GM23338 (cell line): ENCODE results near the gene ALDH1B1.

Experiments
- CREB1 ChIP-seq: fragments of 250-450 bp; sonication (Bioruptor Pico); IDR thresholded peaks from 2 replicates; pipeline ENCODE4 v1.5.0; 2020; ENCODE audit warnings: low read depth, mild to moderate bottlenecking, moderate library complexity
- CTCF ChIP-seq, 2 experiments: fragments of 200-600 bp in 1 of 2; sonication (generic) in 1 of 2; conservative IDR thresholded peaks; 2 replicates each; pipeline versions ENCODE4 v1.5.1 to v1.6.1; 2016 to 2017; ENCODE audit warnings: antibody characterized with exemption in 2 of 2, low read depth in 2 of 2, mild to moderate bottlenecking in 2 of 2, moderate library complexity in 1 of 2
- EZH2 ChIP-seq: fragments of 200-600 bp; sonication (generic); IDR thresholded peaks from one replicate; pipeline ENCODE4 v1.8.0; 2017; ENCODE audit warnings: antibody characterized with exemption, mild to moderate bottlenecking, low read depth; ENCODE audit not compliant: unreplicated experiment
- EZH2phosphoT487 ChIP-seq: fragments of 200-600 bp; sonication (generic); IDR thresholded peaks from one replicate; pipeline ENCODE4 v1.8.1; 2018; ENCODE audit warnings: antibody characterized with exemption; ENCODE audit not compliant: unreplicated experiment
- JUNB ChIP-seq: IDR thresholded peaks from one replicate; pipeline ENCODE4 v1.6.1; 2016; ENCODE audit warnings: antibody characterized with exemption; ENCODE audit not compliant: unreplicated experiment
- POLR2AphosphoS5 ChIP-seq: IDR thresholded peaks from 2 replicates; pipeline ENCODE4 v1.6.1; 2016; ENCODE audit warnings: antibody characterized with exemption, low read depth
- STAT1 ChIP-seq: IDR thresholded peaks from one replicate; pipeline ENCODE4 v1.6.1; 2016; ENCODE audit warnings: antibody characterized with exemption; ENCODE audit not compliant: unreplicated experiment
- ZNF114 ChIP-seq: fragments of 250-450 bp; sonication (Bioruptor Pico); IDR thresholded peaks from 2 replicates; pipeline ENCODE4 v1.5.0; 2020; ENCODE audit warnings: mild to moderate bottlenecking, moderate library complexity
- TF ChIP-seq, protein P1 (sequence below): IDR thresholded peaks from one replicate; pipeline ENCODE4 v1.6.1; 2018; ENCODE audit warnings: antibody characterized with exemption; ENCODE audit not compliant: unreplicated experiment
- TF ChIP-seq, protein P2 (sequence below): fragments of 250-450 bp; sonication (Bioruptor Pico); IDR thresholded peaks from 2 replicates; pipeline ENCODE4 v1.5.0; 2020; ENCODE audit warnings: mild to moderate bottlenecking, moderate library complexity
- TF ChIP-seq, protein P3 (sequence below): IDR thresholded peaks from 2 replicates; pipeline ENCODE4 v1.6.1; 2016; ENCODE audit warnings: antibody characterized with exemption

- TF ChIP-seq CTCF (conservative IDR thresholded peaks at IDR 0.05; ENCODE audit: low read depth in 2 of 2) (no peak), EZH2 (no peak), POLR2AphosphoS5 (no peak), EZH2phosphoT487 (no peak), JUNB (no peak), STAT1 (no peak), CREB1 (CRISPR knock-in tag) (no peak), ZNF114 (CRISPR knock-in tag) (no peak)
- TF ChIP-seq, protein P1, sequence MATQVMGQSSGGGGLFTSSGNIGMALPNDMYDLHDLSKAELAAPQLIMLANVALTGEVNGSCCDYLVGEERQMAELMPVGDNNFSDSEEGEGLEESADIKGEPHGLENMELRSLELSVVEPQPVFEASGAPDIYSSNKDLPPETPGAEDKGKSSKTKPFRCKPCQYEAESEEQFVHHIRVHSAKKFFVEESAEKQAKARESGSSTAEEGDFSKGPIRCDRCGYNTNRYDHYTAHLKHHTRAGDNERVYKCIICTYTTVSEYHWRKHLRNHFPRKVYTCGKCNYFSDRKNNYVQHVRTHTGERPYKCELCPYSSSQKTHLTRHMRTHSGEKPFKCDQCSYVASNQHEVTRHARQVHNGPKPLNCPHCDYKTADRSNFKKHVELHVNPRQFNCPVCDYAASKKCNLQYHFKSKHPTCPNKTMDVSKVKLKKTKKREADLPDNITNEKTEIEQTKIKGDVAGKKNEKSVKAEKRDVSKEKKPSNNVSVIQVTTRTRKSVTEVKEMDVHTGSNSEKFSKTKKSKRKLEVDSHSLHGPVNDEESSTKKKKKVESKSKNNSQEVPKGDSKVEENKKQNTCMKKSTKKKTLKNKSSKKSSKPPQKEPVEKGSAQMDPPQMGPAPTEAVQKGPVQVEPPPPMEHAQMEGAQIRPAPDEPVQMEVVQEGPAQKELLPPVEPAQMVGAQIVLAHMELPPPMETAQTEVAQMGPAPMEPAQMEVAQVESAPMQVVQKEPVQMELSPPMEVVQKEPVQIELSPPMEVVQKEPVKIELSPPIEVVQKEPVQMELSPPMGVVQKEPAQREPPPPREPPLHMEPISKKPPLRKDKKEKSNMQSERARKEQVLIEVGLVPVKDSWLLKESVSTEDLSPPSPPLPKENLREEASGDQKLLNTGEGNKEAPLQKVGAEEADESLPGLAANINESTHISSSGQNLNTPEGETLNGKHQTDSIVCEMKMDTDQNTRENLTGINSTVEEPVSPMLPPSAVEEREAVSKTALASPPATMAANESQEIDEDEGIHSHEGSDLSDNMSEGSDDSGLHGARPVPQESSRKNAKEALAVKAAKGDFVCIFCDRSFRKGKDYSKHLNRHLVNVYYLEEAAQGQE: no peak
- TF ChIP-seq, protein P2, sequence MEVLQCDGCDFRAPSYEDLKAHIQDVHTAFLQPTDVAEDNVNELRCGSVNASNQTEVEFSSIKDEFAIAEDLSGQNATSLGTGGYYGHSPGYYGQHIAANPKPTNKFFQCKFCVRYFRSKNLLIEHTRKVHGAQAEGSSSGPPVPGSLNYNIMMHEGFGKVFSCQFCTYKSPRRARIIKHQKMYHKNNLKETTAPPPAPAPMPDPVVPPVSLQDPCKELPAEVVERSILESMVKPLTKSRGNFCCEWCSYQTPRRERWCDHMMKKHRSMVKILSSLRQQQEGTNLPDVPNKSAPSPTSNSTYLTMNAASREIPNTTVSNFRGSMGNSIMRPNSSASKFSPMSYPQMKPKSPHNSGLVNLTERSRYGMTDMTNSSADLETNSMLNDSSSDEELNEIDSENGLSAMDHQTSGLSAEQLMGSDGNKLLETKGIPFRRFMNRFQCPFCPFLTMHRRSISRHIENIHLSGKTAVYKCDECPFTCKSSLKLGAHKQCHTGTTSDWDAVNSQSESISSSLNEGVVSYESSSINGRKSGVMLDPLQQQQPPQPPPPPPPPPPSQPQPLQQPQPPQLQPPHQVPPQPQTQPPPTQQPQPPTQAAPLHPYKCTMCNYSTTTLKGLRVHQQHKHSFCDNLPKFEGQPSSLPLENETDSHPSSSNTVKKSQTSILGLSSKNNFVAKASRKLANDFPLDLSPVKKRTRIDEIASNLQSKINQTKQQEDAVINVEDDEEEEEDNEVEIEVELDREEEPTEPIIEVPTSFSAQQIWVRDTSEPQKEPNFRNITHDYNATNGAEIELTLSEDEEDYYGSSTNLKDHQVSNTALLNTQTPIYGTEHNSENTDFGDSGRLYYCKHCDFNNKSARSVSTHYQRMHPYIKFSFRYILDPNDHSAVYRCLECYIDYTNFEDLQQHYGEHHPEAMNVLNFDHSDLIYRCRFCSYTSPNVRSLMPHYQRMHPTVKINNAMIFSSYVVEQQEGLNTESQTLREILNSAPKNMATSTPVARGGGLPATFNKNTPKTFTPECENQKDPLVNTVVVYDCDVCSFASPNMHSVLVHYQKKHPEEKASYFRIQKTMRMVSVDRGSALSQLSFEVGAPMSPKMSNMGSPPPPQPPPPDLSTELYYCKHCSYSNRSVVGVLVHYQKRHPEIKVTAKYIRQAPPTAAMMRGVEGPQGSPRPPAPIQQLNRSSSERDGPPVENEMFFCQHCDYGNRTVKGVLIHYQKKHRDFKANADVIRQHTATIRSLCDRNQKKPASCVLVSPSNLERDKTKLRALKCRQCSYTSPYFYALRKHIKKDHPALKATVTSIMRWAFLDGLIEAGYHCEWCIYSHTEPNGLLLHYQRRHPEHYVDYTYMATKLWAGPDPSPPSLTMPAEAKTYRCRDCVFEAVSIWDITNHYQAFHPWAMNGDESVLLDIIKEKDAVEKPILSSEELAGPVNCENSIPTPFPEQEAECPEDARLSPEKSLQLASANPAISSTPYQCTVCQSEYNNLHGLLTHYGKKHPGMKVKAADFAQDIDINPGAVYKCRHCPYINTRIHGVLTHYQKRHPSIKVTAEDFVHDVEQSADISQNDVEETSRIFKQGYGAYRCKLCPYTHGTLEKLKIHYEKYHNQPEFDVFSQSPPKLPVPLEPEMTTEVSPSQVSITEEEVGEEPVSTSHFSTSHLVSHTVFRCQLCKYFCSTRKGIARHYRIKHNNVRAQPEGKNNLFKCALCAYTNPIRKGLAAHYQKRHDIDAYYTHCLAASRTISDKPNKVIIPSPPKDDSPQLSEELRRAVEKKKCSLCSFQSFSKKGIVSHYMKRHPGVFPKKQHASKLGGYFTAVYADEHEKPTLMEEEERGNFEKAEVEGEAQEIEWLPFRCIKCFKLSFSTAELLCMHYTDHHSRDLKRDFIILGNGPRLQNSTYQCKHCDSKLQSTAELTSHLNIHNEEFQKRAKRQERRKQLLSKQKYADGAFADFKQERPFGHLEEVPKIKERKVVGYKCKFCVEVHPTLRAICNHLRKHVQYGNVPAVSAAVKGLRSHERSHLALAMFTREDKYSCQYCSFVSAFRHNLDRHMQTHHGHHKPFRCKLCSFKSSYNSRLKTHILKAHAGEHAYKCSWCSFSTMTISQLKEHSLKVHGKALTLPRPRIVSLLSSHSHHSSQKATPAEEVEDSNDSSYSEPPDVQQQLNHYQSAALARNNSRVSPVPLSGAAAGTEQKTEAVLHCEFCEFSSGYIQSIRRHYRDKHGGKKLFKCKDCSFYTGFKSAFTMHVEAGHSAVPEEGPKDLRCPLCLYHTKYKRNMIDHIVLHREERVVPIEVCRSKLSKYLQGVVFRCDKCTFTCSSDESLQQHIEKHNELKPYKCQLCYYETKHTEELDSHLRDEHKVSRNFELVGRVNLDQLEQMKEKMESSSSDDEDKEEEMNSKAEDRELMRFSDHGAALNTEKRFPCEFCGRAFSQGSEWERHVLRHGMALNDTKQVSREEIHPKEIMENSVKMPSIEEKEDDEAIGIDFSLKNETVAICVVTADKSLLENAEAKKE (CRISPR knock-in tag): no peak
- TF ChIP-seq, protein P3, sequence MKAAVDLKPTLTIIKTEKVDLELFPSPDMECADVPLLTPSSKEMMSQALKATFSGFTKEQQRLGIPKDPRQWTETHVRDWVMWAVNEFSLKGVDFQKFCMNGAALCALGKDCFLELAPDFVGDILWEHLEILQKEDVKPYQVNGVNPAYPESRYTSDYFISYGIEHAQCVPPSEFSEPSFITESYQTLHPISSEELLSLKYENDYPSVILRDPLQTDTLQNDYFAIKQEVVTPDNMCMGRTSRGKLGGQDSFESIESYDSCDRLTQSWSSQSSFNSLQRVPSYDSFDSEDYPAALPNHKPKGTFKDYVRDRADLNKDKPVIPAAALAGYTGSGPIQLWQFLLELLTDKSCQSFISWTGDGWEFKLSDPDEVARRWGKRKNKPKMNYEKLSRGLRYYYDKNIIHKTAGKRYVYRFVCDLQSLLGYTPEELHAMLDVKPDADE: no peak
Observed at GRCh38 chr9:38367898-38368297, 24.6 kb upstream of the ALDH1B1 start.
